ENCODE results near the gene CAPRIN1. TPM values are rescaled to one million over a fixed set of nuclear protein-coding genes. Genes with fewer than 3 reads are reported as not detected.

Gene CAPRIN1
- total and polyA plus RNA-seq, 4 donors = 65.6 to 285 (median 119) TPM

GRCh38 chr11:34055218-34056000 is 3.9 kb downstream of the CAPRIN1 start:
- no peak for TF ChIP-seq CTCF (IDR thresholded peaks at IDR 0.05; ENCODE audit: control extremely low read depth, extremely low read depth)
- H3K4me3 ChIP-seq = no peak overlapping the region
- no peak for ATAC-seq (ENCODE audit: insufficient read depth, low FRiP score)

GRCh38 chr11:34056672-34057071 is 5.1 kb downstream of the CAPRIN1 start:
- peaks cover 0 to 32% (median 13%) of the 10 kb centered on the region in 5 donors for H3K4me1 ChIP-seq (ENCODE audit: control insufficient read depth in 5 of 5, insufficient read depth in 5 of 5, low read length in 5 of 5)
- no peak overlapping the region for H3K9ac ChIP-seq (ENCODE audit: insufficient read depth in 1 of 2, low read length in 2 of 2)
- peaks cover 4 to 13% (median 6%) of the 10 kb centered on the region in 4 donors for H3K36me3 ChIP-seq (ENCODE audit: control insufficient read depth in 4 of 4, insufficient read depth in 4 of 4, low read length in 4 of 4)
- TF ChIP-seq CTCF (IDR thresholded peaks at IDR 0.05; ENCODE audit: control extremely low read depth, extremely low read depth) = no peak
- 27 to 32% methylated on average over 2 of the region's 2 CpGs for WGBS, 2 donors
- ATAC-seq (ENCODE audit: insufficient read depth, low FRiP score) (no peak), DNase-seq (no peak)
- no peak overlapping the region for H3K4me3 ChIP-seq
- H3K27me3 ChIP-seq (ENCODE audit: control insufficient read depth in 3 of 3, insufficient read depth in 3 of 3, low read length in 2 of 3) = no peaks in the 10 kb centered on the region
- H3K9me3 ChIP-seq (ENCODE audit: control insufficient read depth in 4 of 4, insufficient read depth in 3 of 4, low read length in 3 of 4) = no peaks in the 10 kb centered on the region
- H3K27ac ChIP-seq (ENCODE audit: low read depth in 1 of 2, low read length in 1 of 2) = no peak overlapping the region

More at GRCh38 chr11:34055218-34056000, 3.9 kb downstream of the CAPRIN1 start:
- H3K9ac ChIP-seq (ENCODE audit: insufficient read depth in 1 of 2, low read length in 2 of 2) = no peak overlapping the region
- H3K36me3 ChIP-seq (ENCODE audit: control insufficient read depth in 4 of 4, insufficient read depth in 4 of 4, low read length in 4 of 4) = peaks cover 3 to 12% (median 5%) of the 10 kb centered on the region in 4 donors
- WGBS, 2 donors = 92 to 95% methylated on average over 18 of the region's 18 CpGs
- no peaks in the 10 kb centered on the region for H3K9me3 ChIP-seq (ENCODE audit: control insufficient read depth in 4 of 4, insufficient read depth in 3 of 4, low read length in 3 of 4)
- no peaks in the 10 kb centered on the region for H3K27me3 ChIP-seq (ENCODE audit: control insufficient read depth in 3 of 3, insufficient read depth in 3 of 3, low read length in 2 of 3)
- DNase-seq = peak in 1 of 3 donors; percentile 7
- peak overlapping the region in 1 of 2 donors; percentile 5 for H3K27ac ChIP-seq (ENCODE audit: low read depth in 1 of 2, low read length in 1 of 2)
- H3K4me1 ChIP-seq (ENCODE audit: control insufficient read depth in 5 of 5, insufficient read depth in 5 of 5, low read length in 5 of 5) = peaks cover 0 to 36% (median 15%) of the 10 kb centered on the region in 5 donors

GRCh38 chr11:34063061-34063795 is 11.7 kb downstream of the CAPRIN1 start:
- Histone ChIP-seq H3K9ac (ENCODE audit: insufficient read depth in 1 of 2, low read length in 2 of 2) (no peak overlapping the region), H3K36me3 (ENCODE audit: control insufficient read depth in 4 of 4, insufficient read depth in 4 of 4, low read length in 4 of 4) (peaks cover 5 to 18% (median 10%) of the 10 kb centered on the region in 4 donors), H3K27me3 (ENCODE audit: control insufficient read depth in 3 of 3, insufficient read depth in 3 of 3, low read length in 2 of 3) (no peaks in the 10 kb centered on the region), H3K9me3 (ENCODE audit: control insufficient read depth in 4 of 4, insufficient read depth in 3 of 4, low read length in 3 of 4) (no peaks in the 10 kb centered on the region), H3K4me1 (ENCODE audit: control insufficient read depth in 5 of 5, insufficient read depth in 5 of 5, low read length in 5 of 5) (peaks cover 0 to 23% (median 9%) of the 10 kb centered on the region in 5 donors), H3K4me3 (no peak overlapping the region), H3K27ac (ENCODE audit: low read depth in 1 of 2, low read length in 1 of 2) (no peak overlapping the region)
- DNase-seq (peak in 2 of 3 donors; percentile 33 to 37), ATAC-seq (ENCODE audit: insufficient read depth, low FRiP score) (no peak)
- TF ChIP-seq CTCF (IDR thresholded peaks at IDR 0.05; ENCODE audit: control extremely low read depth, extremely low read depth) = no peak
- 84 to 88% methylated on average over 2 of the region's 2 CpGs for WGBS, 2 donors
